DOHH2 (cell line): ENCODE results near the gene CCDC122.

ENCODE experiments used
- H3F3A ChIP-seq: fragments of 200-600 bp; sonication (generic), shearing (Covaris generic); 2 replicates; pipeline ENCODE4 v1.6.0; 2016; ENCODE audit warnings: antibody characterized with exemption, mild to moderate bottlenecking; ENCODE audit not compliant: control insufficient read depth, insufficient read depth
- H3K27ac ChIP-seq: fragments of 200-600 bp; sonication (generic); 2 replicates; pipeline ENCODE4 v1.5.1; 2014; ENCODE audit warnings: low read depth, mild to moderate bottlenecking, low read length, moderate library complexity
- H3K27me3 ChIP-seq: fragments of 200-600 bp; sonication (generic); 2 replicates; pipeline ENCODE4 v1.6.1; 2014; ENCODE audit warnings: mild to moderate bottlenecking, low read length, mixed read lengths; ENCODE audit not compliant: control insufficient read depth
- H3K36me3 ChIP-seq: fragments of 200-600 bp; sonication (generic); 2 replicates; pipeline ENCODE4 v1.6.1; 2014; ENCODE audit warnings: mild to moderate bottlenecking, low read length, moderate library complexity, mixed read lengths; ENCODE audit not compliant: control insufficient read depth
- H3K4me1 ChIP-seq: fragments of 200-600 bp; sonication (generic); 2 replicates; pipeline ENCODE4 v1.6.1; 2014; ENCODE audit warnings: mild to moderate bottlenecking, low read length, mixed read lengths; ENCODE audit not compliant: control insufficient read depth
- H3K4me2 ChIP-seq: fragments of 200-600 bp; sonication (generic); 2 replicates; pipeline ENCODE4 v1.6.0; 2014; ENCODE audit warnings: mild to moderate bottlenecking, low read length, moderate library complexity
- H3K4me3 ChIP-seq: fragments of 200-600 bp; sonication (generic); 2 replicates; pipeline ENCODE4 v1.5.1; 2014; ENCODE audit warnings: mild to moderate bottlenecking, low read length, mixed read lengths
- H3K79me2 ChIP-seq: fragments of 200-600 bp; sonication (generic); 2 replicates; pipeline ENCODE4 v1.6.1; 2014; ENCODE audit warnings: mild to moderate bottlenecking, low read length, mixed read lengths; ENCODE audit not compliant: control insufficient read depth
- H3K9me2 ChIP-seq: fragments of 200-600 bp; sonication (generic); replicated peaks from 2 replicates; pipeline ENCODE4 v1.6.1; 2014; ENCODE audit warnings: mild to moderate bottlenecking, low read length, mixed read lengths; ENCODE audit not compliant: control insufficient read depth
- H3K9me3 ChIP-seq: fragments of 200-600 bp; sonication (generic); 2 replicates; pipeline ENCODE4 v1.6.1; 2014; ENCODE audit warnings: antibody characterized with exemption, low read length, mixed read lengths; ENCODE audit not compliant: control insufficient read depth, insufficient read depth
- H4K20me1 ChIP-seq: fragments of 200-600 bp; sonication (generic); 2 replicates; pipeline ENCODE4 v1.6.0; 2014; ENCODE audit warnings: low read depth, mild to moderate bottlenecking, antibody characterized with exemption, low read length, moderate library complexity; ENCODE audit not compliant: control insufficient read depth, insufficient read depth
- EZH2phosphoT487 ChIP-seq: fragments of 200-600 bp; sonication (generic); IDR thresholded peaks from 2 replicates; pipeline ENCODE4 v1.6.1; 2017; ENCODE audit warnings: borderline replicate concordance, mild to moderate bottlenecking, antibody characterized with exemption, low read length, moderate library complexity, mixed read lengths
- TF ChIP-seq, protein P1 (sequence below): fragments of 200-600 bp; sonication (generic); IDR thresholded peaks from one replicate; pipeline ENCODE4 v1.5.1; 2014; ENCODE audit warnings: antibody characterized with exemption, mild to moderate bottlenecking, low read depth, low read length; ENCODE audit not compliant: poor library complexity, severe bottlenecking

Gene CCDC122

DNA sequence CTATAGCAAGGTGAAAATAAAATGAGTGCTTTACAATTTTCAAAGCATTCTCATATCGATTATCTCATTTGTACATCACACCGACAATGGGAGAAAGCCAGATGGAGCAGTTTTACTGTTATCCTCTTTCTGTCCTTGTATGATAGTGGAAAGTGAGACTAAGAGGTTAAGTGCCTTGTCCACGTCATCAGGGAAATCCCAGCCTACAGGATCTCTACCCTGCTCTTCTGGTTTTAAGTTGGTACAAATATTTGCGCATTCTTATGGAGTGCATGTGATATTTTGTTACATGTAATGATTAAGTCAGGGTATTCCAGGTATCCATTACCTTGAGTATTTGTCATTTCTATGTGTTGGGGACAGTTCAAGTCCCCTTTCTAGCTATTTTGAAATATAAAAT, 80.3 kb downstream of the CCDC122 start:
- no peaks in the 10 kb centered on the region for H3K9me2 ChIP-seq
- H3K27ac ChIP-seq, result no peak overlapping the region
- no peak overlapping the region for H3K4me2 ChIP-seq
- H3K36me3 ChIP-seq, result no peaks in the 10 kb centered on the region
- no peaks in the 10 kb centered on the region for H3K79me2 ChIP-seq
- H3K9me3 ChIP-seq, result no peaks in the 10 kb centered on the region
- no peaks in the 10 kb centered on the region for H3F3A ChIP-seq
- 0 out of 2 replicates have a peak, but pooled peaks cover 3% of the 10 kb centered on the region for H3K27me3 ChIP-seq
- H3K4me3 ChIP-seq, result no peak overlapping the region
- no peaks in the 10 kb centered on the region for H4K20me1 ChIP-seq
- H3K4me1 ChIP-seq, result no peaks in the 10 kb centered on the region
- TF ChIP-seq, protein P1, sequence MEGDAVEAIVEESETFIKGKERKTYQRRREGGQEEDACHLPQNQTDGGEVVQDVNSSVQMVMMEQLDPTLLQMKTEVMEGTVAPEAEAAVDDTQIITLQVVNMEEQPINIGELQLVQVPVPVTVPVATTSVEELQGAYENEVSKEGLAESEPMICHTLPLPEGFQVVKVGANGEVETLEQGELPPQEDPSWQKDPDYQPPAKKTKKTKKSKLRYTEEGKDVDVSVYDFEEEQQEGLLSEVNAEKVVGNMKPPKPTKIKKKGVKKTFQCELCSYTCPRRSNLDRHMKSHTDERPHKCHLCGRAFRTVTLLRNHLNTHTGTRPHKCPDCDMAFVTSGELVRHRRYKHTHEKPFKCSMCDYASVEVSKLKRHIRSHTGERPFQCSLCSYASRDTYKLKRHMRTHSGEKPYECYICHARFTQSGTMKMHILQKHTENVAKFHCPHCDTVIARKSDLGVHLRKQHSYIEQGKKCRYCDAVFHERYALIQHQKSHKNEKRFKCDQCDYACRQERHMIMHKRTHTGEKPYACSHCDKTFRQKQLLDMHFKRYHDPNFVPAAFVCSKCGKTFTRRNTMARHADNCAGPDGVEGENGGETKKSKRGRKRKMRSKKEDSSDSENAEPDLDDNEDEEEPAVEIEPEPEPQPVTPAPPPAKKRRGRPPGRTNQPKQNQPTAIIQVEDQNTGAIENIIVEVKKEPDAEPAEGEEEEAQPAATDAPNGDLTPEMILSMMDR, result no peak
- TF ChIP-seq EZH2phosphoT487, result no peak

DNA sequence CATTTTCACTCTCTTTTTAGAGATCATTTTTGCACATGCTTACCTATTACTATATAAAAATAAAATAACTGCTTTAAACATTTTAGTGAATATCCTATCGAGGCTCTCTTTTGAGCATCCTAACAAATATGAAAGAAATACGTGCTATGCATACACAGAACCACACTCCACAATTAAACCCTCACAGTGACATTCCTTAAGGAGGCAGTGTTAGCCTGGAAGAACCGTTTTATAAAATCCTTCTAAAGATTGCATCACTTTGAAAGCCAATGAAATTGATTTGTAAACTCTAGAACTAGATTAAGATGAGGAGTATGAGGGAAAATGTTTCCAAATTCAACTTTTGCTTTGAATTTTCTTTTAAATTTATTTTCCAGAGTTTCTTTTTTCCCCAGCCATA, 81.7 kb downstream of the CCDC122 start:
- H4K20me1 ChIP-seq, result no peaks in the 10 kb centered on the region

DNA sequence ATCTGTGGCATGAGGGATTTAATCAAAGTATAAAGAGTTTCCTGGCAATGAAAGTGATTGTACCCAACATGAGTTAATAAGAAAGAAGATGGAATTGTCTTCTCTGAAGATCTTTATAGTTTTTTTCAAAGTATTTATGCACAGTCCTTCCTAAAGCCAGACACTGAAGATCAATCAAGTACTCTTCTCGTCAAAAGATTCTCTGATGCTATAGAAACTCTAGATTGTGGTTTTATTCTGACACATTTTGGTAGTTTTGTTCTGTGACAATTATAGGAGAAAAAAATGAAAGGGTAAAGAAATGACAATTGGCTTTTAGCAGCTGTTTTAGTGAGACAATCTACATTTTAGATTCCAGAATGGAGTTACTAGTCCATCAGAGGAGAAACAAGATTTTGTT, 82.4 kb downstream of the CCDC122 start:
- TF ChIP-seq EZH2phosphoT487, result no peak
- TF ChIP-seq, protein P1, result no peak
- H4K20me1 ChIP-seq, result no peaks in the 10 kb centered on the region
- no peak overlapping the region for H3K4me3 ChIP-seq
- no peaks in the 10 kb centered on the region for H3K9me2 ChIP-seq
- H3K79me2 ChIP-seq, result no peaks in the 10 kb centered on the region
- H3K9me3 ChIP-seq, result no peaks in the 10 kb centered on the region
- H3K27ac ChIP-seq, result no peak overlapping the region
- H3K27me3 ChIP-seq, result 0 out of 2 replicates have a peak, but pooled peaks cover 3% of the 10 kb centered on the region
- H3K4me2 ChIP-seq, result no peak overlapping the region
- H3K4me1 ChIP-seq, result no peaks in the 10 kb centered on the region
- no peaks in the 10 kb centered on the region for H3K36me3 ChIP-seq
- H3F3A ChIP-seq, result no peaks in the 10 kb centered on the region

More for the DNA sequence above, 81.7 kb downstream of the CCDC122 start:
- Histone ChIP-seq H3K79me2 (no peaks in the 10 kb centered on the region), H3K9me3 (no peaks in the 10 kb centered on the region), H3K27ac (no peak overlapping the region), H3K36me3 (no peaks in the 10 kb centered on the region), H3K4me1 (no peaks in the 10 kb centered on the region), H3F3A (no peaks in the 10 kb centered on the region), H3K4me3 (no peak overlapping the region), H3K9me2 (no peaks in the 10 kb centered on the region), H3K4me2 (no peak overlapping the region), H3K27me3 (0 out of 2 replicates have a peak, but pooled peaks cover 3% of the 10 kb centered on the region)
- TF ChIP-seq, protein P1, result no peak
- no peak for TF ChIP-seq EZH2phosphoT487
